ENCODE measurements around the gene XPO6. TPM values are rescaled to one million over a fixed set of nuclear protein-coding genes. Genes with fewer than 3 reads are reported as not detected.

The XPO6 gene
- total RNA-seq, 4 donors from 2014 or later: 105 to 166 (median 141) TPM

GRCh38 chr16:28089205-28089991, 122.4 kb downstream of the XPO6 start:
- H3K4me3 ChIP-seq: no peak overlapping the region
- WGBS, 2 donors: 88 to 95% methylated on average over 3 of the region's 3 CpGs
- H3K9me3 ChIP-seq: no peaks in the 10 kb centered on the region
- no peaks in the 10 kb centered on the region for H3K4me1 ChIP-seq
- no peaks in the 10 kb centered on the region for H3K27me3 ChIP-seq
- no peak overlapping the region for H3K27ac ChIP-seq
- DNase-seq (ENCODE audit: low spot score in 2 of 2): no peak
- TF ChIP-seq POLR2A (IDR thresholded peaks at IDR 0.05) (no peak), CTCF (IDR thresholded peaks at IDR 0.05) (no peak), EP300 (IDR thresholded peaks at IDR 0.05) (no peak)
- no peaks in the 10 kb centered on the region for H3K36me3 ChIP-seq

- H3K9me3 ChIP-seq: no peaks in the 10 kb centered on the region
- no peaks in the 10 kb centered on the region for H3K27me3 ChIP-seq
- 80 to 84% methylated on average over 7 of the region's 7 CpGs for WGBS, 2 donors
- H3K4me3 ChIP-seq: no peak overlapping the region
- no peaks in the 10 kb centered on the region for H3K36me3 ChIP-seq
- H3K27ac ChIP-seq: no peak overlapping the region
- H3K4me1 ChIP-seq: no peaks in the 10 kb centered on the region
- TF ChIP-seq EP300 (IDR thresholded peaks at IDR 0.05) (no peak), CTCF (IDR thresholded peaks at IDR 0.05) (no peak), POLR2A (IDR thresholded peaks at IDR 0.05) (no peak)
- no peak for DNase-seq (ENCODE audit: low spot score in 2 of 2)
Observed at GRCh38 chr16:28087675-28088300, 124.0 kb downstream of the XPO6 start.

GRCh38 chr16:28087140-28087660, 124.6 kb downstream of the XPO6 start:
- H3K36me3 ChIP-seq: no peaks in the 10 kb centered on the region
- no peak overlapping the region for H3K27ac ChIP-seq
- DNase-seq (ENCODE audit: low spot score in 2 of 2): no peak
- no peaks in the 10 kb centered on the region for H3K27me3 ChIP-seq
- no peak overlapping the region for H3K4me3 ChIP-seq
- 72 to 76% methylated on average over 5 to 8 of the region's 8 CpGs for WGBS, 2 donors
- no peak for TF ChIP-seq POLR2A (IDR thresholded peaks at IDR 0.05)
- no peak for TF ChIP-seq CTCF (IDR thresholded peaks at IDR 0.05)
- no peaks in the 10 kb centered on the region for H3K9me3 ChIP-seq
- H3K4me1 ChIP-seq: no peaks in the 10 kb centered on the region

- H3K9me3 ChIP-seq: no peaks in the 10 kb centered on the region
- no peak for DNase-seq (ENCODE audit: low spot score in 2 of 2)
- no peaks in the 10 kb centered on the region for H3K27me3 ChIP-seq
- TF ChIP-seq EP300 (IDR thresholded peaks at IDR 0.05) (no peak), POLR2A (IDR thresholded peaks at IDR 0.05) (no peak), CTCF (IDR thresholded peaks at IDR 0.05) (no peak)
- no peaks in the 10 kb centered on the region for H3K4me1 ChIP-seq
- no peaks in the 10 kb centered on the region for H3K36me3 ChIP-seq
- 81% methylated on average over 21 of the region's 21 CpGs for WGBS, 2 donors
- H3K27ac ChIP-seq: no peak overlapping the region
- H3K4me3 ChIP-seq: no peak overlapping the region
Observed at GRCh38 chr16:28086186-28087139, 125.3 kb downstream of the XPO6 start.

Measured in tibial nerve (tissue), 4 donors.